Measurements from ENCODE around the gene MICAL3.

The MICAL3 gene

DNA sequence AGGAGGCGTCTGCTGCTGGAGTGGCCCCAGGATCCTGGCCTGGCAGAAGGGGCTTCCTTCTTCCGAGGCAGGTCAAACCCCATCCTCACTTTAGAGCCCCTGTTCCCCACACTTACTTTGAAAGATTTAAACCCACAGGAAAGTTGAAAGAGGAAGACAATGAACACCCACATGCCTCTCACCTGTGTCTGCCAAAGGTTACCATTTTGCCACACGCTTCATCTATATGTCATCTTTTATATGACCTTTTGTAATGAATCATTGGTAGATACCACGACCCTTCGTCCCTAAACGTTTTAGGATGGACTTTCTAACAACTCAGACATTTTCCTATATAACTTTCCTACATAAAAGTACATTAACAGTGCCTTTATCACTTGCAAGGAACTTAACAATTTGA, 210.3 kb downstream of the MICAL3 start:
- Histone ChIP-seq H3K4me1 (ENCODE audit: control insufficient read depth, insufficient read depth, low read length) (no peaks in the 10 kb centered on the region), H3K27ac (ENCODE audit: insufficient read depth, low read depth, low read length, poor library complexity, severe bottlenecking) (no peak overlapping the region), H3K9me3 (ENCODE audit: control insufficient read depth, low read length) (no peaks in the 10 kb centered on the region), H3K27me3 (ENCODE audit: control insufficient read depth, insufficient read depth, low read length, poor library complexity, severe bottlenecking) (no peaks in the 10 kb centered on the region), H3K36me3 (ENCODE audit: control insufficient read depth, insufficient read depth, low read length) (no peaks in the 10 kb centered on the region), H3K4me3 (ENCODE audit: insufficient read depth, low read depth, low read length) (no peak overlapping the region)
- 95% methylated on average over 6 of the region's 6 CpGs for WGBS, 2 experiments

DNA sequence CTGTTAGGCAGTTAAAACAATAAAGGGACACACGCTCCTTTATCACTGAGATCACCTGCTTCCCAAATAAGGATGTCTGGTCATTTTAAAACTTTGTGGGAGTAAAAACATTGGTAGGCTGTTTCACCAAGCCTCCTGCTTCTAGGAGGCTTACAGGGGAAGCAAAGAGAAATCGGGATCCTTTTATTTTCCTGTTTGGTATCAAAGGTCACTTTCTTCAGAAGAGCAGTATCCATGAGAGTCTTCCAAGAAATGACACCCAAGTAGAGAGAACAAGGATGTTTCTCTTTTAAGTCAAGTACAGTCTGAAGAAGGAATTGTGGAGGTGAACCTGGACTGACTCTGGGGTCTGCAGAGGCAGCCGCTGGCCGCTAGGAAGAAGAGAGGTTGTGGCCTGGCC, 213.2 kb downstream of the MICAL3 start:
- H3K4me3 ChIP-seq (ENCODE audit: insufficient read depth, low read depth, low read length): no peak overlapping the region
- 93 to 98% methylated on average over 4 of the region's 4 CpGs for WGBS, 2 experiments
- H3K36me3 ChIP-seq (ENCODE audit: control insufficient read depth, insufficient read depth, low read length): no peaks in the 10 kb centered on the region
- no peaks in the 10 kb centered on the region for H3K9me3 ChIP-seq (ENCODE audit: control insufficient read depth, low read length)
- no peaks in the 10 kb centered on the region for H3K4me1 ChIP-seq (ENCODE audit: control insufficient read depth, insufficient read depth, low read length)
- no peaks in the 10 kb centered on the region for H3K27me3 ChIP-seq (ENCODE audit: control insufficient read depth, insufficient read depth, low read length, poor library complexity, severe bottlenecking)
- no peak overlapping the region for H3K27ac ChIP-seq (ENCODE audit: insufficient read depth, low read depth, low read length, poor library complexity, severe bottlenecking)

GRCh38 chr22:17810570-17811116, 213.7 kb downstream of the MICAL3 start:
- H3K36me3 ChIP-seq (ENCODE audit: control insufficient read depth, insufficient read depth, low read length): no peaks in the 10 kb centered on the region

DNA sequence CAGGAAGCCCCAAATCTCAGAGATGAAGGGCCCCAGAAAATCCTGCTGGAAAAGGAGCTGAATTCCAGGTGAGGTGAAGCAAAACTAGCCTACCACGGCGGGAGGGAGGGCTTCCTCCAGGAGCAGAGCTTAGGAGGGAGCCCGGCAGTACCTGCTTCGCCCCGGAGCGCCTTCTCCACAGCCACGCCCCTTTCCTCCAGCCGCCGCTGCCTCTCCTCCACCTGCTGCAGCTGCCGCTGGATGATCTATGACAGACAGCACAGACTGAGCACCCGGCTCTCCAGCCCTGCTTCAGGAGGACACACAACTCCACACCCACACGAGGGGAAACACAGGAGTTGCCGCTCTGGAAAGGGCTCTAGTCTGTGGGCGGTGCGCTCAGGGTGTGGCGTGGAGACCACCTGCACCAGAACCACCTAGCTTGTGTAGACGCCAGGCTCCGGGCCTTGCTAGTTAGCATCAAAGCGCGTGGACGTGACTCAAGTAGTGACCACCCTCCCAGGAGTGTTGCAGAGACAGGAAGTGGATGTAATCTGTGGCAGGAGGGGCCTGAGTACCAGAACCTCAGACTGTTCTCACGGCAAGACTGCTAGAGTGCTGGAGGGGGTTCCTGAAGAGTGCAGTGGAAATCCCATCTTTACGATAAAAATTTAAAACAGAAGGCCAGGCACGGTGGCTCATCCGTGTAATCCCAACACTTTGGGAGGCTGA, 215.5 kb downstream of the MICAL3 start:
- no peaks in the 10 kb centered on the region for H3K27me3 ChIP-seq (ENCODE audit: control insufficient read depth, insufficient read depth, low read length, poor library complexity, severe bottlenecking)
- H3K4me3 ChIP-seq (ENCODE audit: insufficient read depth, low read depth, low read length): no peak overlapping the region
- no peaks in the 10 kb centered on the region for H3K9me3 ChIP-seq (ENCODE audit: control insufficient read depth, low read length)
- no peaks in the 10 kb centered on the region for H3K4me1 ChIP-seq (ENCODE audit: control insufficient read depth, insufficient read depth, low read length)
- H3K27ac ChIP-seq (ENCODE audit: insufficient read depth, low read depth, low read length, poor library complexity, severe bottlenecking): no peak overlapping the region
- H3K36me3 ChIP-seq (ENCODE audit: control insufficient read depth, insufficient read depth, low read length): no peaks in the 10 kb centered on the region
- 92 to 94% methylated on average over 25 of the region's 25 CpGs for WGBS, 2 experiments

More at GRCh38 chr22:17810570-17811116, 213.7 kb downstream of the MICAL3 start:
- WGBS, 2 experiments: 94% methylated on average over 12 of the region's 12 CpGs
- H3K4me3 ChIP-seq (ENCODE audit: insufficient read depth, low read depth, low read length): no peak overlapping the region
- H3K4me1 ChIP-seq (ENCODE audit: control insufficient read depth, insufficient read depth, low read length): no peaks in the 10 kb centered on the region
- no peak overlapping the region for H3K27ac ChIP-seq (ENCODE audit: insufficient read depth, low read depth, low read length, poor library complexity, severe bottlenecking)
- no peaks in the 10 kb centered on the region for H3K27me3 ChIP-seq (ENCODE audit: control insufficient read depth, insufficient read depth, low read length, poor library complexity, severe bottlenecking)
- no peaks in the 10 kb centered on the region for H3K9me3 ChIP-seq (ENCODE audit: control insufficient read depth, low read length)

GRCh38 chr22:17807578-17808410, 216.6 kb downstream of the MICAL3 start:
- H3K9me3 ChIP-seq (ENCODE audit: control insufficient read depth, low read length): no peaks in the 10 kb centered on the region
- H3K27ac ChIP-seq (ENCODE audit: insufficient read depth, low read depth, low read length, poor library complexity, severe bottlenecking): no peak overlapping the region
- WGBS, 2 experiments: 90 to 94% methylated on average over 18 of the region's 18 CpGs
- no peaks in the 10 kb centered on the region for H3K27me3 ChIP-seq (ENCODE audit: control insufficient read depth, insufficient read depth, low read length, poor library complexity, severe bottlenecking)
- no peak overlapping the region for H3K4me3 ChIP-seq (ENCODE audit: insufficient read depth, low read depth, low read length)
- no peaks in the 10 kb centered on the region for H3K36me3 ChIP-seq (ENCODE audit: control insufficient read depth, insufficient read depth, low read length)
- no peaks in the 10 kb centered on the region for H3K4me1 ChIP-seq (ENCODE audit: control insufficient read depth, insufficient read depth, low read length)

DNA sequence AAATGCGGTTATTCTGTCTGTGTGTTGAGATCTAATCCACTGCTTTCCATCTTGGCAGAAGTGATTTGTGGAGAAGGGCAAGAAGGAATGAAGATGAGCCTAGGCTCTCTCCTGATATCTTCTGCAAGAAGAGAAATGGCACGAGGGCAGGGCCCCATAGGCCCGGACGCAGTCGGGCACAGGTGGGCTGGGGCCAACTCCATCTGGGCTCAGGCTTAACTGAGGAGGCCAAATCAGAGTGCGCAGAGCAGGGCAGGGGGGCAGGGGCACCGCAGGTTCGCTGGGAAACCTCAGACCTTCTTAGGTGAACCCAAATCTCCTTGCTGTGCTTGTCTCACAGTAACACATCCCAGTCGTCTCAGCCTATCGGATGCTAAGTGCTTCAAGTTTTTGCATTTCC, 217.3 kb downstream of the MICAL3 start:
- 95 to 96% methylated on average over 10 of the region's 10 CpGs for WGBS, 2 experiments
- Histone ChIP-seq H3K9me3 (ENCODE audit: control insufficient read depth, low read length) (no peaks in the 10 kb centered on the region), H3K4me1 (ENCODE audit: control insufficient read depth, insufficient read depth, low read length) (no peaks in the 10 kb centered on the region), H3K27me3 (ENCODE audit: control insufficient read depth, insufficient read depth, low read length, poor library complexity, severe bottlenecking) (no peaks in the 10 kb centered on the region), H3K4me3 (ENCODE audit: insufficient read depth, low read depth, low read length) (no peak overlapping the region), H3K36me3 (ENCODE audit: control insufficient read depth, insufficient read depth, low read length) (no peaks in the 10 kb centered on the region), H3K27ac (ENCODE audit: insufficient read depth, low read depth, low read length, poor library complexity, severe bottlenecking) (no peak overlapping the region)

GRCh38 chr22:17806437-17806836, 217.9 kb downstream of the MICAL3 start:
- H3K4me3 ChIP-seq (ENCODE audit: insufficient read depth, low read depth, low read length): no peak overlapping the region
- no peaks in the 10 kb centered on the region for H3K9me3 ChIP-seq (ENCODE audit: control insufficient read depth, low read length)
- H3K27ac ChIP-seq (ENCODE audit: insufficient read depth, low read depth, low read length, poor library complexity, severe bottlenecking): no peak overlapping the region
- H3K36me3 ChIP-seq (ENCODE audit: control insufficient read depth, insufficient read depth, low read length): no peaks in the 10 kb centered on the region
- no peaks in the 10 kb centered on the region for H3K4me1 ChIP-seq (ENCODE audit: control insufficient read depth, insufficient read depth, low read length)
- H3K27me3 ChIP-seq (ENCODE audit: control insufficient read depth, insufficient read depth, low read length, poor library complexity, severe bottlenecking): no peaks in the 10 kb centered on the region
- 56 to 72% methylated on average over 1 to 2 of the region's 2 CpGs for WGBS, 2 experiments

- Histone ChIP-seq H3K27me3 (ENCODE audit: control insufficient read depth, insufficient read depth, low read length, poor library complexity, severe bottlenecking) (no peaks in the 10 kb centered on the region), H3K36me3 (ENCODE audit: control insufficient read depth, insufficient read depth, low read length) (no peaks in the 10 kb centered on the region), H3K27ac (ENCODE audit: insufficient read depth, low read depth, low read length, poor library complexity, severe bottlenecking) (no peak overlapping the region), H3K9me3 (ENCODE audit: control insufficient read depth, low read length) (no peaks in the 10 kb centered on the region), H3K4me1 (ENCODE audit: control insufficient read depth, insufficient read depth, low read length) (no peaks in the 10 kb centered on the region), H3K4me3 (ENCODE audit: insufficient read depth, low read depth, low read length) (no peak overlapping the region)
- 91% methylated on average over 22 of the region's 22 CpGs for WGBS, 2 experiments
These were observed 219.9 kb downstream of the MICAL3 start for GRCh38 chr22:17804331-17805080.

- no peaks in the 10 kb centered on the region for H3K9me3 ChIP-seq (ENCODE audit: control insufficient read depth, low read length)
- H3K27ac ChIP-seq (ENCODE audit: insufficient read depth, low read depth, low read length, poor library complexity, severe bottlenecking): peak overlapping the region; percentile 26
- no peaks in the 10 kb centered on the region for H3K27me3 ChIP-seq (ENCODE audit: control insufficient read depth, insufficient read depth, low read length, poor library complexity, severe bottlenecking)
- H3K4me3 ChIP-seq (ENCODE audit: insufficient read depth, low read depth, low read length): no peak overlapping the region
- no peaks in the 10 kb centered on the region for H3K36me3 ChIP-seq (ENCODE audit: control insufficient read depth, insufficient read depth, low read length)
- H3K4me1 ChIP-seq (ENCODE audit: control insufficient read depth, insufficient read depth, low read length): no peaks in the 10 kb centered on the region
- WGBS, 2 experiments: 94% methylated on average over 20 of the region's 20 CpGs
These were observed 220.6 kb downstream of the MICAL3 start for GRCh38 chr22:17803609-17804270.
